T-helper 2 cell (primary cell): ENCODE measurements around the gene SYNGR3.

Source experiments
- DNase-seq, 5 experiments: peaks; one replicate each; pipeline versions ENCODE4 v3.0.0 to v3.0.0-alpha.2; 2012 to 2022

The SYNGR3 gene

DNA sequence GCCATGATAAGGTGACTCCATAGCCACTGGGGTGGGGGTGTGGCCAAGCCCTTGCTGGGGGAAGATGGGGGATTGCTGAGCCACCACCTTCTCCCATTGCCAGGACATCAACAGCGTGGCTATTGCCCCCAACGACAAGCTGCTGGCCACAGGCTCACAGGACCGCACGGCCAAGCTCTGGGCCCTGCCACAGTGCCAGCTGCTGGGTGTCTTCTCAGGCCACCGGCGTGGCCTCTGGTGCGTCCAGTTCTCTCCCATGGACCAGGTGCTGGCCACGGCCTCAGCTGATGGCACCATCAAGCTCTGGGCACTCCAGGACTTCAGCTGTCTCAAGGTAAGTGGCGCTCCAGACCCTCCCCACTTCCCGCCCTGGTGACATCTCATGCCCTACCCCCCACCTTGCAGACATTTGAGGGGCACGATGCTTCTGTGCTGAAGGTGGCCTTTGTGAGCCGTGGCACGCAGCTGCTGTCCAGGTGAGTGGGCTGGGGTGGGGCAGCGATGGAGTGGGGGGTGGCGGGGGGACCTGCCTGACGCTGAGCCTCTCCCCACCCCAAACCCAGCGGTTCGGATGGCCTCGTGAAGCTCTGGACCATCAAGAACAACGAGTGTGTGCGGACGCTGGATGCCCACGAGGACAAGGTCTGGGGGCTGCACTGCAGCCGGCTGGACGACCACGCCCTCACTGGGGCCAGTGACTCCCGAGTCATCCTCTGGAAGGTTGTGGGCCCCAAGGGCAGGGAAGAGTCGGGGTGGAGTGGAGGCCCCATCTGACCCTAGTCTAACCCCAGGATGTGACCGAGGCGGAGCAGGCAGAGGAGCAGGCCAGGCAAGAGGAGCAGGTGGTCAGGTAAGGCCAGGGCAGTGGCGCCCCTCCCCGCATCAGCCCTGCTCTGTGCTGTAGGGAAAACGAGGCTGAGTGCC lies 12.6 kb upstream of the SYNGR3 start:
- DNase-seq, result no peak

DNA sequence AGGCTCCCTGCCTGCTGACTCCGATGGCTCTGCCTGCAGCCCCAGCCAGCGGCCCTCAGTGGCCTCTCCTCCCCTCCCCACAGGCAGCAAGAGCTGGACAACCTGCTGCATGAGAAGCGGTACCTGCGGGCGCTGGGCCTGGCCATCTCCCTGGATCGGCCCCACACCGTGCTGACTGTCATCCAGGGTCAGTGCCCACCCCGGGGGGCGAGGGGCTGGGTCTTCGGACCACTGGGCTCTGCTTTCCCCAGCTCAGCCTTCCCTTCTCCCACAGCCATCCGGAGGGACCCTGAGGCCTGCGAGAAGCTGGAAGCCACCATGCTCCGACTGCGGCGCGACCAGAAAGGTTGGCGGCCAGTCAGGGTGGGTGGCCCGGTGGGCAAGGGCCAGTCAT lies 11.9 kb upstream of the SYNGR3 start:
- no peak for DNase-seq

DNA sequence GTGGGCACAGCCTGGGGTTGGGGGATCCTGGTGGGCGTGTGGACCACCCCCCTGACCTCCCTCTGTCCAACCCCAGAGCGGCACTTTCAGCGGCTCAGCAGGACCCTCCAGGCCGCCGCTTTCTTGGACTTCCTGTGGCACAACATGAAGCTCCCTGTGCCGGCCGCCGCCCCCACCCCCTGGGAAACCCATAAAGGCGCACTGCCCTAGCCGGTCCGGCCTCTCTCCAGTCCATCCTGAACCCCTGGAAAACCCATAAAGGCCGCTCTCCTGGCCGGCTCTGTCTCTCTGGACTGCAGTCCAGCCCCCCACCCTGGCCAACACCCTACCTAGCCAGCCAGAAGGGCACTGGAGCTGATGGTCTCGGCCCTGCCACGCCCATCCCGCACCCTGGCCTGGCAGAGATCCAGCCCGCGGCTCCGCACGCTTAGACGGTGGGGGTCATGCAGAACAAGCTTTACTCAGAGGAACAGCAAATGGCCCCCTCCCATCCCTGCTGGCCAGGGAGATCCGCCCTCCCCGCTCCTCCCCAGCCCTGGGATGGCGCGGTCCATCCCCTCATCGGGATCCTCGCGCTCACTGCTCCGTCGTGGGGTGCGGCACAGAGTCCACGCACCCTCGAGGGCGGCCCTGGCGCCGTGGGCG lies 11.2 kb upstream of the SYNGR3 start:
- DNase-seq, result no peak

DNA sequence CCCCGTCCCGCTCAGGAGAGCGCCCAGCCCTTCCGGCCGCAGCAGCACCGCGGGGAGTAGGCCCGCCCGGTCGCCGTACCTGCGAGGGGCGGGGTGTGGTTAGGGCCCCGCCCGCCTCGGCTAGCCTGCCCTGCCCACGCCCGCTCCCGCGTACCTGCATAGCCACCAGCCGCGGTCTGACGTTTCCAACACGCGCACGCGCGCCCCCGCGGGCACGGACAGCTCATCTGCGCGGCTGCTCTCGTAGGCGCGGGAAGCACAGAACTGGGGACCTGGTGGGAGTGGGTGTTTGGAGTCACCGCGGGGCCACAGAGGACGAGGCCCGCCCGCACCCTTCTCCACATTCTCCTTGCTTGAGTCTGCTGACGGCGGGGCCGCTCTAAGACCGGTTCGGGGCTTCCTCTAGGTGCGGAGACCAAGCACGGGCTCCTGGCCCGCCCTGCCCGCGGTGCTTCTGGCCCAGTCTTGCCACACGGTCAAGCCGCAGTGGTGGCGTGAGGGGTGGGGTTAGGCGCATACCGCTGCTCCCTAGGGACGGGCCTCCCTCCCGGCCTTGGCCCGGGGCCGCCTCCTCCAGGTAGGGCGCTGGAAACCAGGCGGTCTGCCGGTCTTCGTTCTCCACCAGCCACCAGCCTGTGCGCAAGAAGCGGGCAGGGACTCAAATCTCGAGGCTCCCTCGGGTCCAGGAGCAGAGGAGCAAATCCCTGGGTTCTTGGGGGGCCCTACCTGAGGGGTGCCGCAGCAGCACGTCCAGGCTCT lies 10.3 kb upstream of the SYNGR3 start:
- DNase-seq, result no peak

DNA sequence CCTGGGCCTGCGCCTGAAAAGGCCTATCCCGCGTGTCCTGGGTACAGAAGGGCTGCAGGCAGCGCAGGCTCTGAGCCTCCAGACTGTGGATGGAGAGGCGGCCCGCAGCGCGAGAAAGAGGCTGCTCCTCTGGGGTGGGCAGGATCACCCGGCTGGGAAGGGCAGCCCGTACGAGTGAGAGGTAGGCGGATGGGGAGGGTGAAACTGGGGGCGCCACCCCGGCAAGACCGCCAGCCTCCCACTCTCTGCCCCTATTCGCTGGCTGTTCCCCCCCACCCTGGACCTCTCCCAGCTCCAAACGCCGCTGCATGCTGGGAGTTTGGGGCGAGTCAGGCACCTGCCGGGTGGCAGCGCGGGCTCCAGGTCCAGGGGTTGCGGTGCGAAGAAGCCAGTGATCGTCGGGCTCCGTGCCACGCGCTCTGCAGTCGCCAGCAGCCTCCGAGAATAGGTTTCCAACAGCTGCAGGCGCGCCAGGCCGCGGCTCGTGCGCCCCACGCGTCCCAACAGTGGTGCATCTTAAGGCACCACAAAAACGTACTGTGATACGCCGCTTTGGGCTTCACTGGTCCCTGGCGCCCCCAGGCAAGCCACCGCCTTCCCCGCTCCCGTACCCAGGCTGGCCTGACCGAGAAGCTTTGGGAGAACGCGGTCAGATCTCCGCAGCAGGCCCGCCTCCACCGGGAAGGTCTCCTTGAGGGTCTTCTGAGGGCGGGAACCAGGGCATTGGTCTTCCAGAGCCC lies 9.6 kb upstream of the SYNGR3 start:
- no peak for DNase-seq

DNA sequence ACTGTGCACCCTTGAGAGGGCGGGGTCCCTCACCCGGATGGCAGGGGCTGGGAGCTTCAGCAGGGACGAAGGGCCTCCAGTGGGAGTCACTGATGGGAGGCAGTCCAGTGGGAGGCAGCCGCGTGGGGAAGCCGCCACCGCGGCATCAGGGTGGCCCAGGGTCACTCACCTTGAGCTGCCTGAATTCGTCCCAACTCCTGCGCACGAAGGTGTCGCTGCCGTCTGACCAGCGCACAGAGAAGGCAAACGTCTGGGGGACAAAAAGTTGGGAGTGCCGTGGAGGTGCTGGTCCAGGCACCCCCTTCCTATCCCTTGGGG lies 9.0 kb upstream of the SYNGR3 start:
- DNase-seq, result no peak

DNA sequence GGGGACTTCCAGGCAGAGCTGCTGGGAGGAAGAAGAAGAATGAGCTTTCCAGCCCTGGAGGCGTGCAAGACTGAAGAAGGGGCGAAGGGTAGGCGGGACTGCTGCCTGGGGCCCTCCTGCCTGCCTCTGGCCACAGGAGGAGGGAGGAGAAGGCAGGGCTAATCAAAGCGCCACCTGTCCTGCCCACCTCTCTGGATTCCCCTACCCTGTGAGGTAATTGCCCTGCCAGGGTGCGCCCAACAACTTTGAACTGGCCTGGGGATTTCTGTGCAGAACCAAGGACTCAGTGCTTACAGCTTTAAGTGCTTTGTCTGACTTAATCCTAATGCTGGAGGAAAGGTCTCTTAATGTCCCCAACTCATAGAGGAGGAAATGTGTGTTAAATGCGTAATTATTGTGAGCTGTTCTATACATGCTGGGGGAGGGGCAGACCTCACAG lies 8.4 kb upstream of the SYNGR3 start, which contains the start of gene NOXO1:
Gene NOXO1 (minus strand): TSS at position 72 of the 439 bp plus-strand sequence. CDS start 290 bp downstream, outside the sequence.
- no peak for DNase-seq

DNA sequence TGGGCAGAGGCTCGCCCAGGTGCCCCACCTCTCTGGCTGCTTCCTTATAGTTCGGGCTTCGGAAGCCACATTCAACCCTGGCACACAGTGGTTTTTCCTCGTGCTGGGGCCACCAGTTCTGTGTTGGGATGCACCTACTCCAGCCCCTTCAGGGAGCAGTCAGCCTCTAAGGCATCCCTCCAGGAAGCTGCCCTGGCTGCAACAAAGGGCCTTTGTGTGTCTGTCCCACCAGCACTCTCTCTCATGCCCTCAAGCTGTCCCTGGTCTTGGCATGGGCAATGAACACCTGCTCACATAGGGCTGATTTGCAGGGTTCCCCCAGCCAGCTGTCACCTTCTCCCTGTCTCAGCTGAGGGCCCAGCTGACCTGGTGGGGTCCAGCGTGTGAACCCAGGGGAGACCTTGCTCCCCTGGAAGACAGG lies 7.7 kb upstream of the SYNGR3 start:
- DNase-seq, result no peak

DNA sequence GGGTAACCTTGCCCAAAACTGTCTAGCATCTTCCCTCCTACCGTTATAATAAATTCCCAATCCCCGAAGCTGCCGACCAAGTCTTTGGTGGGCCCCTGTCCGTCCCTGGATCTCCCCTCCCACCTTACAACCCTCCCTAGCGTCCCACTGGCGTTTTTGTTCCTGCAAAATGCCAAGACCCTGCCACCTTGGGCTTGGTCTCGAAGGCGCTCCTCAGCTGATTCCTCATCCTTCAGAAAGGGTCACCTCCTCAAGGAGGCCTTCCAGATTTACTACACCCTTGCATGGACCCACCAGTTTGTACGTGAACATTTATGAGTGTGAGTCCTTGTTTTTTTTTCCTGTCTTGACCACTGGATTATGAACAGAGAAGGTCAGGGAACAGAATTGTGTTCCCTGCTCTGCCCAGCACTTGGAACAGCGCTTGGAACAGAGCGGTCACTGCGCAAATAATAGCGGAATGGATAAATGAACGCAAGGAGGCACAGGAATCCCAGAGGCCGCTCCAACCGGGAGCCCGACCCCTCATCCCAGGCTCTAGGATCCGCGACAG lies 6.7 kb upstream of the SYNGR3 start:
- DNase-seq, result no peak

DNA sequence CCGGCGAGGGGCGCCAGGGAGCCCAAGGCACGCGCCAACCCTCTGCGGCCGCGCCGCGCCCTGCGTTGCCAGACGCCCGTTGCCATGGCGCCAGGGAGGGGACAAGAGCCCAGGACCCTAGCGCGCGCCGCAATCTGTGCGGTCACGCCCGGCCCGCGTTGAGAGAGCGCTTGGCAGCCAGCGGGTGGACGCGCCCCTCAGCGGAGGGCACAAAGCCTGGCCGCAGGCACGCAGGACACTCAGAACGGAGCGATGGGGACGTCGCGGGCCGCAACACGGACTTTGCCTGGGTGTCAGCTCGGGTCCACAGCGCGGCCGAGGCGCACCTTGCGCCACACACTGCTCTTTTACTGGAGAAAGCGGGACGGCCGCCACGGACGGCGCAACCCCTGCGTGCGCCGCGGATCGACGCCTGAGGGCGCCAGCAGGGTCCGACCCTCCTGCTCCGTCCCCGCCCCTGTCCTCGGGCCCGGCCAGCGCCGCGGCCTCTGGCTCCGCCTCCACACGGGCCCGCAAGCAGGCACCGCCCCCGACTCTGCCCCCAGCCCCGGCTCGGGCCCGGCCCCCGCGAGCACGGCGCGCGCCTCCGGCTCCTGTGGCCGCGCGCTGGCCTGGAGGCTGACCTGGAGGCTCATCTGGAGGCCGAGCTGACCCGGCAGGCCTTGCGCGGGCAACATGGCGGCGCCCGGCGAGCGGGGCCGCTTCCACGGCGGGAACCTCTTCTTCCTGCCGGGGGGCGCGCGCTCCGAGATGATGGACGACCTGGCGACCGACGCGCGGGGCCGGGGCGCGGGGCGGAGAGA lies 6.0 kb upstream of the SYNGR3 start, which contains the start of gene GFER:
Gene GFER (plus strand): TSS at position 650 of the 803 bp plus-strand sequence. CDS start 26 bp downstream, at position 676.
- DNase-seq, result peak; percentile 33 to 81 (median 53)

DNA sequence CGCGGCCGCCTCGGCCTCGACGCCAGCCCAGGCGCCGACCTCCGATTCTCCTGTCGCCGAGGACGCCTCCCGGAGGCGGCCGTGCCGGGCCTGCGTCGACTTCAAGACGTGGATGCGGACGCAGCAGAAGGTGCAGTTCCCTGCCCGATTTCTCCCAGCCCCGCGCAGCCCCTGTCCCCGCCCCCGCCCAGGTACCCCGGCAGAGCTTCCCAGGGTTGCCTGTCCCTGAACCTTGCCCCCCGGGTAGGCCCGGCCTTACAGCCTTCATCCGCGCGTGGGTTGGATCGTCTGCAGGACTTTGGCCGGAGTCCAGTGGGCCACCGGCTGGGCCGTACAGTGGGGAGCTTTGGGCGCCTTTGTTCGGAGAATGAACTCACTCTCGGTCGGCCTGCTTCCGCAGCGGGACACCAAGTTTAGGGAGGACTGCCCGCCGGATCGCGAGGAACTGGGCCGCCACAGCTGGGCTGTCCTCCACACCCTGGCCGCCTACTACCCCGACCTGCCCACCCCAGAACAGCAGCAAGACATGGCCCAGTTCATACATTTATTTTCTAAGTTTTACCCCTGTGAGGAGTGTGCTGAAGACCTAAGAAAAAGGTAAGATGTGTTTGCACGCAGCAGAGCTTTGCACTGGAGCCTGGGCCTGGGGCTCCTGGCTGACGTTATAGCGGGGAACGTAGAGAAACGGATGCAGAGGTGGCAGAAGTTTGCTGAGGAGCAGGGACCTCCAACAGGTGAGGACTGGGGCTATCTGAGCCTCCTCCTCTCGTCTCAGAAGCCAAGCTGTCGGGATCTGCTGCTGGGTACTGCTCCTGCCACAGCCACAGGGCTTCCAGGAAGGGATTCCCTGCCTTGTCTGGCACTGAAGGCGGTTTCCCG lies 5.2 kb upstream of the SYNGR3 start:
- DNase-seq, result no peak

DNA sequence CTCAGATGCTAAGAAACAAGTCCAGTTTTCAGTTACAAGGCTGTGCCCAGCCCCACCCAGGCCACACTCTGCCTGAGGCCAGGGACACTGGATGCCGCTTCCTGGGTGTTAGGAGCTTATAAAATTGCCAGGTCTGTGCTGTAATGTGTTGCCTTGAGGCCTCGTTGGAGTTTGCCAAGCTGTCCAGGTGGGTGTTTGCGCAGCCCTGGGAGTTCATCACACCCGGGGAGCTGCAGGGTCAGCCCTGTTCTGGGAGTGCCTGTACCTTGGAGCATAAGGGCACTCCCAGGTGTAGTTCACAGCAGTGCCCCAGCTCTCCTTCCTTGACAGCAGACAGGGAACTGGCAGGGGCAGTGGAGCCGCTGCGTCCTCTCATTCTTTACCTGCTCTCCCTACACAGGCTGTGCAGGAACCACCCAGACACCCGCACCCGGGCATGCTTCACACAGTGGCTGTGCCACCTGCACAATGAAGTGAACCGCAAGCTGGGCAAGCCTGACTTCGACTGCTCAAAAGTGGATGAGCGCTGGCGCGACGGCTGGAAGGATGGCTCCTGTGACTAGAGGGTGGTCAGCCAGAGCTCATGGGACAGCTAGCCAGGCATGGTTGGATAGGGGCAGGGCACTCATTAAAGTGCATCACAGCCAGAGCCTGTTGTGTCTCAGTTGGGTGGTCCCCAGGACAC lies 4.2 kb upstream of the SYNGR3 start:
- DNase-seq, result no peak

DNA sequence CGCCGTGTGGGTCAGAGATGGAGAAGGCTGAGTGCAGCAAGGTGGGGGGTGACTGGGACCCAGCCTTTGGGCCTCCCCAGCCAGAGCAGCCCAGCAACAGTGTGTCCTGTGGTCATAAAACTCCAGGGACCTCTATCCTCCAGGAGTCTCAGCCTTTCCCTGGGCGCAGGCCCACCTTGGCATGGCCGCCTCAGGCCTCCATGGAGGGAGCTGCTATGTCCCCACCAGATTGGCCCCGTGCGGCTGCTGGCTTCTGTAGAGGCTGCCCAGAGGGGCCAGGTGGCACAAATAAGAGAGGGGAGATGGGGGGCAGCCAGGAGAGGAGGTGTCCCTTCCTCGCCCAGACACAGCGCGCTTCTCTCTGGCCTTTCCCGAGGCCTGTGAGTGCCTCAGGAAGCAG lies 2.6 kb upstream of the SYNGR3 start:
- no peak for DNase-seq

DNA sequence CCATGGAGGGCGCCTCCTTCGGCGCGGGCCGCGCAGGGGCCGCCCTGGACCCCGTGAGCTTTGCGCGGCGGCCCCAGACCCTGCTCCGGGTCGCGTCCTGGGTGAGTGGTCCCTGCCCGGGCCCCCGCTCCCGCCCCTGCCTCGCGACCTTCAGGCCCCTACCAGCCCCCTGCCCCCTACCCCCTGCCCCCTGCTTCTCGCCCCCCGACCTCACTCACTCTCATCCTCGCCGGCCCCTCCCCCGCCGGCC lies 256 bp downstream of the SYNGR3 start:
- no peak for DNase-seq

DNA sequence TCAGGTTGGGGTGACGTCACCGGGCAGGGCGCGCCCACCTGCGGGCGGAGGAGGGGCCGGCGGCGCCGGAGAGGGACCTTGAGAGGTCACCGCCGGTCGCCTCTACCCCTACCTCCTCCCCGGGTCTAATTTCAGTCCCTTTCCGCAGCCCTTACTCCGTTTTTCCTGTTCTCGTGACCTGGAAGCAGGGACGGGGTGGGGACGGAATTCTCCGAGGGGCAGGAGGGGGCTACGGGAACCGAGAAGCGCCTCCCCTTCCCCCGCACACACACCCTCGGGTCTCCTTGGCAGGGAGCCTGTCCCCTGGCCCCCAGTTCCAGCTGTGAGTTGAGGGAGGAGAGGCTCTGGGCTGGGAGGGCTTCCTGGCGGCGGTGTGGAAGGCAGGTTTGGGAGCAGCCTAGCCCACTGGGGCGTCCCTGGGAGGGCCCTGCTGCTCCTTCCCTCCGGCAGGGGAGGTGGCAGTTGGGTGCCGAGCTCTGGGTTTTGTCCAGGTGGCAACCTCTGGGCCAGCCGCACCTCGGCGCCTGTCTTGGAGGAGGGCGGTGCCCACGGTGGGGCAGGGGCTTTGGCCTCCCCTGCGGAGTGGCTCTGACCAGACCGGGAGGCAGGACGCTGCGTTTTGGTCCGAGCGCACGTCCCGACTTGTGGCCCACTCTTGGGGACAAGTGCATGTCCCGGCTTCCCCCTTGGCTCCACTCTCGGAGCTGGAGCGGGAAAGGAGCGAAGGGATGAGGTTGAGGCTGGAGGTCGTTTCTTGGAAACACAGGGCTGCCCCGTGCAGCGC lies 773 bp downstream of the SYNGR3 start:
- DNase-seq, result peak in 2 of 5 experiments; percentile 28 to 46

DNA sequence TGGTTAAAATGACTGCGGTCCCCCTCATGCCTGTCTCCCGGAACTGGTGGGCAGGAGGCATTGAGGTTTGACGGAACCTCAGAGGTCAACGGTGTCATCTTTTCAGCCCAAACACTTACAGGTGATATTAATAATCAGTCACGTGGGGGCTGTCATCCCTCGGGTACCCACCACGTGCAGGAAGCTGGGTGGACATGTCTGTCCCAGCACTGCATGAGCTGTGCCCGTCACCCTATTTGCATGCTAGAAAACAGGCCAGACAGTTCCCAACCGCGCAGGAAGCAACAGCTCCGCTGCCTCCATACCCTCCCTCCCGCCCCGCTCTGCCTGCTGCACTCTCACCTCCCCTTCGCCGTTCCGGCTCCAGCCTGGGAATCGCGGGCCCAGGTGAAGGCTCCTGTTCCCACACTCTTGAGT lies 1.4 kb downstream of the SYNGR3 start:
- DNase-seq, result peak in 3 of 5 experiments; percentile 25 to 71 (median 61)

DNA sequence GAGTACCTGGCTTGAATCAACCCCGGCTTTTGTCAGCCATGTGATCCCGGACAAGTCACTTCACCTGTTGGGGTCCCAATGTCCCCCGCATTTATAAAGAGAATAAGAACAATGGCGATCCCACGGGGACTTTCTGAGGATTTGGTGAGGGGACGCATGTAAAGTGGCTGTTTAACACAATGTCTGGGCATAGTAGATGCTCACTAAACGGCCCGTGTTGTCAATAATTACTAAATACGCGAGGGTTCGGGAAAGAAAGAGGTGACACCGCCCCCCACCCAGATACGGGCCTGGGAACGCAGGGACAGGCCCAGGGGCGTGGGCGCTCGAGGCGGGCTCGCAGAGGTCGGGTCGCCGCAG lies 1.8 kb downstream of the SYNGR3 start:
- no peak for DNase-seq

DNA sequence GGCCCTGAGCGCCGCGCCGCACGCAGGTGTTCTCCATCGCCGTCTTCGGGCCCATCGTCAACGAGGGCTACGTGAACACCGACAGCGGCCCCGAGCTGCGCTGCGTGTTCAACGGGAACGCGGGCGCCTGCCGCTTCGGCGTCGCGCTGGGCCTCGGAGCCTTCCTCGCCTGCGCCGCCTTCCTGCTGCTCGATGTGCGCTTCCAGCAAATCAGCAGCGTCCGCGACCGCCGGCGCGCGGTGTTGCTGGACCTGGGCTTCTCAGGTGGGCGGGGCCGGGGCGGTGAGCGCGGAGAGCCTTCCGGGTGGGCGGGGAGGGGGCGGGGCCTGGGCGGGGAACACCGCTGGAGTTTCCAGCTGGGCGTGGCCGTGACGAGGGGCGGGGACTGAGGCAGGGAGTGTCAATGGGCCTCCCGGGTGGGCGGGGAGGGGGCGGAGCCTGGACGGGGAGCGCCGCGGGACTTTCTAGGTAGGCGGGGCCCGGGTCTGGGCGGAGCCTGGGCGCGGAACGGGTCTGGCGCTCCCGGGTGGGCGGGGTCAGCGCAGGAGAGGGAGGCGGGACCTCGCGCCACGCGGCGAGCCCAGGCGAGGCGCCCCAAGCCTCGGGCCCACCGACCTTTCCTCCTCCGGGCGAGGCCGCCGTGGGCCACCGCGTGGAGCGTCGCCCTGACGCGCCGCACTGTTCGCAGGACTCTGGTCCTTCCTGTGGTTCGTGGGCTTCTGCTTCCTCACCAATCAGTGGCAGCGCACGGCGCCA lies 2.4 kb downstream of the SYNGR3 start:
- DNase-seq, result peak; percentile 90 to 99 (median 97)
